ENCODE results near the gene KCND2.

KCND2 gene

GRCh38 chr7:120521761-120522737 lies 249.1 kb downstream of the KCND2 start:
- no peak for ATAC-seq (ENCODE audit: insufficient read depth, low read depth)
- no peak for TF ChIP-seq CTCF (IDR thresholded peaks at IDR 0.05; ENCODE audit: borderline replicate concordance, extremely low read depth, low read length, poor library complexity, severe bottlenecking)
- TF ChIP-seq EZH2 (IDR thresholded peaks at IDR 0.05; ENCODE audit: borderline replicate concordance, low read depth, low read length, severe bottlenecking): no peak
- no peaks in the 10 kb centered on the region for H3K27me3 ChIP-seq (ENCODE audit: insufficient read depth, low read length, poor library complexity)
- H3K4me2 ChIP-seq (ENCODE audit: insufficient read depth, low read length): no peak overlapping the region
- no peaks in the 10 kb centered on the region for H3K79me2 ChIP-seq (ENCODE audit: insufficient read depth, low read length)
- no peak overlapping the region for H2AFZ ChIP-seq (ENCODE audit: low read depth, low read length)
- no peak overlapping the region for H3K4me3 ChIP-seq (ENCODE audit: low read depth in 1 of 2, low read length in 2 of 2)
- no peak for DNase-seq
- H3K9ac ChIP-seq (ENCODE audit: low read depth, low read length): no peak overlapping the region
- H3K9me3 ChIP-seq (ENCODE audit: insufficient read depth, low read length, severe bottlenecking): no peaks in the 10 kb centered on the region
- no peaks in the 10 kb centered on the region for H3K4me1 ChIP-seq (ENCODE audit: insufficient read depth, low read length)
- no peaks in the 10 kb centered on the region for H4K20me1 ChIP-seq (ENCODE audit: insufficient read depth, low read length)
- no peaks in the 10 kb centered on the region for H3K36me3 ChIP-seq (ENCODE audit: insufficient read depth, low read length)
- no peak overlapping the region for H3K27ac ChIP-seq (ENCODE audit: low read length)

- H3K79me2 ChIP-seq (ENCODE audit: insufficient read depth, low read length): no peaks in the 10 kb centered on the region
- H3K9ac ChIP-seq (ENCODE audit: low read depth, low read length): no peak overlapping the region
- no peaks in the 10 kb centered on the region for H4K20me1 ChIP-seq (ENCODE audit: insufficient read depth, low read length)
- H3K27me3 ChIP-seq (ENCODE audit: insufficient read depth, low read length, poor library complexity): no peaks in the 10 kb centered on the region
- H3K9me3 ChIP-seq (ENCODE audit: insufficient read depth, low read length, severe bottlenecking): no peaks in the 10 kb centered on the region
- no peak overlapping the region for H3K4me3 ChIP-seq (ENCODE audit: low read depth in 1 of 2, low read length in 2 of 2)
- ATAC-seq (ENCODE audit: insufficient read depth, low read depth) (no peak), DNase-seq (no peak)
- H3K4me1 ChIP-seq (ENCODE audit: insufficient read depth, low read length): no peaks in the 10 kb centered on the region
- H3K27ac ChIP-seq (ENCODE audit: low read length): no peak overlapping the region
- H3K4me2 ChIP-seq (ENCODE audit: insufficient read depth, low read length): no peak overlapping the region
- no peak overlapping the region for H2AFZ ChIP-seq (ENCODE audit: low read depth, low read length)
- H3K36me3 ChIP-seq (ENCODE audit: insufficient read depth, low read length): no peaks in the 10 kb centered on the region
- no peak for TF ChIP-seq EZH2 (IDR thresholded peaks at IDR 0.05; ENCODE audit: borderline replicate concordance, low read depth, low read length, severe bottlenecking)
- no peak for TF ChIP-seq CTCF (IDR thresholded peaks at IDR 0.05; ENCODE audit: borderline replicate concordance, extremely low read depth, low read length, poor library complexity, severe bottlenecking)
Observed at GRCh38 chr7:120523985-120524384, 251.0 kb downstream of the KCND2 start.

GRCh38 chr7:120526902-120527509 lies 254.0 kb downstream of the KCND2 start:
- no peak overlapping the region for H3K4me3 ChIP-seq (ENCODE audit: low read depth in 1 of 2, low read length in 2 of 2)
- ATAC-seq (ENCODE audit: insufficient read depth, low read depth) (no peak), DNase-seq (no peak)
- H4K20me1 ChIP-seq (ENCODE audit: insufficient read depth, low read length): no peaks in the 10 kb centered on the region
- H3K4me2 ChIP-seq (ENCODE audit: insufficient read depth, low read length): no peak overlapping the region
- no peaks in the 10 kb centered on the region for H3K27me3 ChIP-seq (ENCODE audit: insufficient read depth, low read length, poor library complexity)
- H3K36me3 ChIP-seq (ENCODE audit: insufficient read depth, low read length): no peaks in the 10 kb centered on the region
- H2AFZ ChIP-seq (ENCODE audit: low read depth, low read length): no peak overlapping the region
- no peaks in the 10 kb centered on the region for H3K79me2 ChIP-seq (ENCODE audit: insufficient read depth, low read length)
- H3K27ac ChIP-seq (ENCODE audit: low read length): no peak overlapping the region
- H3K9ac ChIP-seq (ENCODE audit: low read depth, low read length): no peak overlapping the region
- no peaks in the 10 kb centered on the region for H3K9me3 ChIP-seq (ENCODE audit: insufficient read depth, low read length, severe bottlenecking)
- H3K4me1 ChIP-seq (ENCODE audit: insufficient read depth, low read length): no peaks in the 10 kb centered on the region
- TF ChIP-seq CTCF (IDR thresholded peaks at IDR 0.05; ENCODE audit: borderline replicate concordance, extremely low read depth, low read length, poor library complexity, severe bottlenecking): no peak
- no peak for TF ChIP-seq EZH2 (IDR thresholded peaks at IDR 0.05; ENCODE audit: borderline replicate concordance, low read depth, low read length, severe bottlenecking)

Measured in DND-41 (cell line).